Measurements from ENCODE around the gene PLGRKT.

Gene PLGRKT

GRCh38 chr9:5310851-5311250 is 126.9 kb downstream of the PLGRKT start:
- no peak for DNase-seq (ENCODE audit: low read depth)

Measured in stimulated activated CD8-positive, alpha-beta memory T cell treated with anti-CD3 and anti-CD28 coated beads, Interleukin-15, amount 100 ng/mL, for 24 hours (primary cell).